Measurements from ENCODE around the gene SMARCE1.

The SMARCE1 gene

DNA sequence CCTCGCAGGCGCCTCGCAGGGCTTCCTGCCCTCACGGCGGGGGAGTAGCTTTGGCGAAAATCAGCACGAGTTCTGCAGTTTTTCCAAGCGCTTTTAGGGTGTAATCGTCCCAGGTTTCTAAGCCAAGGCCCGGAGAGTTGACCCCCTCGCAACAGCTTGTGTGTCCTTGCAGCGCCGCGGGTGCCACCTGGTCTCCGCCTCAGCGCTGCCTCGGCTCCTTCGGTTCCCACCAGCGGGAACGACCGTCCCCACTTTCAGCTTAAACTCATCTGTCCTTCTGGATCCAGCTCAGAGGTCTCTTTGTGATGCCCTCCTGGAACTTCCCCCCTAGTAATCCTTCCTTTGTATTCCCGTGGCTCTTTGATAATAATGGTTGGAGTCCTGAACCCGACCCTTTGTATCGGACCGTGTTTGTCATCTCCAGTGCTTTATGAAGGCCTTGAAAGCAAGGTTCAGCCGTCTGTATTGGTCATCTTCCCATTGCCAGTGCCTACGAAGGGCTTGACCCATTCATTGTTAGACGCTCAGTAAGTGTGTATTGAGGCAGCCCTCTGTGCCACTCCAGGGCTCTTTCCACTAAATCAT is 858 bp upstream of the SMARCE1 start:
- peak; percentile 27 for DNase-seq (ENCODE audit: low spot score)
- TF ChIP-seq, protein P1, sequence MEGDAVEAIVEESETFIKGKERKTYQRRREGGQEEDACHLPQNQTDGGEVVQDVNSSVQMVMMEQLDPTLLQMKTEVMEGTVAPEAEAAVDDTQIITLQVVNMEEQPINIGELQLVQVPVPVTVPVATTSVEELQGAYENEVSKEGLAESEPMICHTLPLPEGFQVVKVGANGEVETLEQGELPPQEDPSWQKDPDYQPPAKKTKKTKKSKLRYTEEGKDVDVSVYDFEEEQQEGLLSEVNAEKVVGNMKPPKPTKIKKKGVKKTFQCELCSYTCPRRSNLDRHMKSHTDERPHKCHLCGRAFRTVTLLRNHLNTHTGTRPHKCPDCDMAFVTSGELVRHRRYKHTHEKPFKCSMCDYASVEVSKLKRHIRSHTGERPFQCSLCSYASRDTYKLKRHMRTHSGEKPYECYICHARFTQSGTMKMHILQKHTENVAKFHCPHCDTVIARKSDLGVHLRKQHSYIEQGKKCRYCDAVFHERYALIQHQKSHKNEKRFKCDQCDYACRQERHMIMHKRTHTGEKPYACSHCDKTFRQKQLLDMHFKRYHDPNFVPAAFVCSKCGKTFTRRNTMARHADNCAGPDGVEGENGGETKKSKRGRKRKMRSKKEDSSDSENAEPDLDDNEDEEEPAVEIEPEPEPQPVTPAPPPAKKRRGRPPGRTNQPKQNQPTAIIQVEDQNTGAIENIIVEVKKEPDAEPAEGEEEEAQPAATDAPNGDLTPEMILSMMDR (IDR thresholded peaks at IDR 0.05; ENCODE audit: extremely low read depth, insufficient read depth, missing control alignments): no peak
- in situ Hi-C loops (cut with MboI; ENCODE audit: low pct_unique_long_range_greater_than_20kb, low sequenced_read_pairs, unreplicated experiment): no loop called here

DNA sequence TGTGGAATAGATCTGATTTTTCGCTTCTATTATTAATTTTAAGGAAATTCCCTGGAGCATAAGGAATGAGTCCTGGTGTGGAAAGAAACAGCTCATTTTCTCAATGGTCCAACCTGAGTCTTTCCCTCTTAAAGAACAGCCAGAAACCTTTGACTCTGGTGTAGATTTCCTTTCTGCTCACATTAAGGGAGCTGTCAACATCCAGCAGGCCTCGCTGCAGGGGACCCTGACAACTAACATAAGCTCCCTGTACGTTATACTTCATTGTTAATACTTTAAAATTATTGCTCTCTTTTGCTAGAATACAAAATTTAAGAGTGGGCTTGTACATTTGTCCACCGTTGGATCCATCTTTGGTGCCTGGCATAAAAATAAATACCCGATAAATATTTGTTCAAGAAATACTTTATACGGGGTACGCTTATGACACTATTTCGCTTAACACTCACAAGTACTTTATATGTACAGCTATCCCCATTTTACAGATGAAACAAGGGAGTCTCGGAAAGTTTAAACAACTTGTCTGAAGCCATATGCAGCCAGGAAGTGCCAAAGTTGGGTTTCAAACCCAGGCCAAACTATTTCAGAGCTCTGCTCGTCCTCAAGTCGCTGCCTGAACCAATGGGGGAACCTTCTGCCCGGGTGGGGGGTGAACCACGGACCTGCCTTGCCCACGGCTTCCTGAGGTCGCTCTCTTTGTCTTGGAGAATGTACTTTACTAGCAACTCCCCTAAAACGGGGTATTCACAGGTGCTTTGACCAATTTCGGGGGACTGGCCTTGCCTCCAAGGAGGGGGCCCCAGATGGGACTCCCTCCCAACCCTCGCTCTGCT is 611 bp downstream of the SMARCE1 start:
- in situ Hi-C loops (cut with MboI; ENCODE audit: low pct_unique_long_range_greater_than_20kb, low sequenced_read_pairs, unreplicated experiment): no loop called here
- TF ChIP-seq, protein P1 (IDR thresholded peaks at IDR 0.05; ENCODE audit: extremely low read depth, insufficient read depth, missing control alignments): no peak
- DNase-seq (ENCODE audit: low spot score): peak; percentile 50

DNA sequence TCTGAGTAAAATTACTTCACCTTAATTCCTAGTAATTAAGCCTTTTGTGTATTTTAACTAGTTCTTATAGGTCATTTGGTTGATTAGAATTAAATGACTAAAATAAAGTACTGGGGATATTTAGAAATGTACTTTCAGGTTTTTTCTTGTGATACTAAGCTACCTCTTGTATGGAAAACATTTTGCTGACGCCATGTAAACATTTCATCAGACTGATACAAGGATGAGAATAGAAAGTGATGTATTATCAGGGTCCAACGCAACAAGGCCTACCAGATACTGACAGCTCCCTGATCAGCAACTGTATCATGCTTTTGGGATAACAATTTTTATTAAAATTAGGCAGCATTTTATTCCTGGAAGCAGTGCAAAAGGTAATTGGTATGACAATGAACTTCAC is 1.7 kb downstream of the SMARCE1 start:
- TF ChIP-seq, protein P1 (IDR thresholded peaks at IDR 0.05; ENCODE audit: extremely low read depth, insufficient read depth, missing control alignments): no peak
- in situ Hi-C loops (cut with MboI; ENCODE audit: low pct_unique_long_range_greater_than_20kb, low sequenced_read_pairs, unreplicated experiment): no loop called here
- DNase-seq (ENCODE audit: low spot score): no peak

DNA sequence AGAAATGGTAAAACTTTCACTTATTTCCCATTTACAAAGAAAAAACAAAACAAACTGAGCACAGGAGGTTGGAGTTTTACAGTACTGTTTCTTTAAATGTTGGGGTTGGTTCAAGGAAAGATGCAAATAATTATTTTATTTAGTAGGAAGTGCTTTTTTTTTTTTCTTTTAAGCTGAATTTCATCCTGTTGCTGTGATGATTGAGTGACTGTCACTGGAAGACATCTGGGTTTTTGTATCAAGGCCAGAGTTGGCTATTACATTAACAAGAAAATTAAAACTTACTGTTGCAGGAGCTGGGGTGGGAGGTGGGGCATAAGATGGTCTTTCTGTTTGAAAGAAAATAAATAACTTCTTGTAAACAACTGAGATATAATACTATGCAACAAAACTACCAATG is 2.3 kb downstream of the SMARCE1 start:
- TF ChIP-seq, protein P1 (IDR thresholded peaks at IDR 0.05; ENCODE audit: extremely low read depth, insufficient read depth, missing control alignments): no peak
- DNase-seq (ENCODE audit: low spot score): no peak
- in situ Hi-C loops (cut with MboI; ENCODE audit: low pct_unique_long_range_greater_than_20kb, low sequenced_read_pairs, unreplicated experiment): no loop called here

DNA sequence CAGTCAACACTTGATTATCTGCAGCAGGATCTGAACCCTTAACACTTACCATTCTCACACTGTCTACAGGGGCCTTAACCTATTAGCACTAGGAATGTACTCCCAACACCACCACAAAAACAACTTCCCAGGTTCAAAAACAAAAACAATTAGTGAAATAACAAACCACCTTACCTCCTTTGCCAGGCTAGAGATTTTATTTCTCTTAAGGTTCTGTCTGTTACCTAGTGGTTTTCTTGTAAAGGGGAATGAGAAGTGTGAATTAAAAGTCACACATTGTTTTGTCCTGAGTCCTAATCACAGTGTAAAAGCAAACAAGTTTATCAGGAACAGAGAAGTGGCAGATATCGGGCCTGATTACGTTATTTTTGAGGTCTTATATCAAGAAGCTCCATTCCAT is 9.7 kb downstream of the SMARCE1 start:
- no peak for DNase-seq (ENCODE audit: low spot score)
- in situ Hi-C loops (cut with MboI; ENCODE audit: low pct_unique_long_range_greater_than_20kb, low sequenced_read_pairs, unreplicated experiment): no loop called here
- TF ChIP-seq, protein P1 (IDR thresholded peaks at IDR 0.05; ENCODE audit: extremely low read depth, insufficient read depth, missing control alignments): no peak

DNA sequence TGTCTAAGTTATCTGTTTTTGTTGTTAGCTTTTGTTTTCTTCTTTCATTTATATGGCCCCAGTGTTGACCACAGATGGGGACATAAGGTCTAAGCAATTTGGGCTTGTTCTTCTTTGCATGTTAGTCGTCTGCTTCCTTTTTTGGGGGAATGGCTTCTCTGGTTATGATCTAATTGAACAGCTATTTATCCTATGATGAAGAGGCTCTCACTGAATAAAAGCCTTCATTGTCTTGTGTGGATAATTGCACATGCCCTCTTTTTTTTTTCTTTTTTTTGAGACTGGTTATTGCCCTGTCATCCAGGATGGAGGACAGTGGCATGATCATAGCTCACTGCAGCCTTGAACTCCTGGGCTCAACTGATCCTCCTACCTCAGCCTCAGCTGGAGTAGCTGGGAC is 13.7 kb downstream of the SMARCE1 start:
- TF ChIP-seq, protein P1 (IDR thresholded peaks at IDR 0.05; ENCODE audit: extremely low read depth, insufficient read depth, missing control alignments): no peak
- DNase-seq (ENCODE audit: low spot score): no peak
- in situ Hi-C loops (cut with MboI; ENCODE audit: low pct_unique_long_range_greater_than_20kb, low sequenced_read_pairs, unreplicated experiment): no loop called here
